Measurements from ENCODE around the gene CCT5.

The CCT5 gene

GRCh38 chr5:10249948-10250805 is at the start of gene CCT5:
Gene CCT5, plus strand, starts transcription at chr5:10250280. Its CDS starts 61 bp downstream, at chr5:10250341.
- DNase-seq (ENCODE audit: low read depth in 2 of 2), result peak; percentile 97 to 98

- no peak for DNase-seq (ENCODE audit: low read depth in 2 of 2)
These were observed 48.7 kb upstream of the CCT5 start for GRCh38 chr5:10201223-10201868.

GRCh38 chr5:10202089-10202910 is 47.8 kb upstream of the CCT5 start:
- no peak for DNase-seq (ENCODE audit: low read depth in 2 of 2)

GRCh38 chr5:10209004-10209403 is 41.1 kb upstream of the CCT5 start:
- no peak for DNase-seq (ENCODE audit: low read depth in 2 of 2)

GRCh38 chr5:10213316-10213715 is 36.8 kb upstream of the CCT5 start:
- DNase-seq (ENCODE audit: low read depth in 2 of 2), result no peak

GRCh38 chr5:10214041-10214440 is 36.0 kb upstream of the CCT5 start:
- peak in 1 of 2 experiments; percentile 10 for DNase-seq (ENCODE audit: low read depth in 2 of 2)

GRCh38 chr5:10215366-10215765 is 34.7 kb upstream of the CCT5 start:
- no peak for DNase-seq (ENCODE audit: low read depth in 2 of 2)

GRCh38 chr5:10216107-10216506 is 34.0 kb upstream of the CCT5 start:
- DNase-seq (ENCODE audit: low read depth in 2 of 2), result no peak

- no peak for DNase-seq (ENCODE audit: low read depth in 2 of 2)
These were observed 31.4 kb upstream of the CCT5 start for GRCh38 chr5:10218658-10219057.

GRCh38 chr5:10219068-10219467 is 31.0 kb upstream of the CCT5 start:
- no peak for DNase-seq (ENCODE audit: low read depth in 2 of 2)

- no peak for DNase-seq (ENCODE audit: low read depth in 2 of 2)
These were observed 29.8 kb upstream of the CCT5 start for GRCh38 chr5:10220248-10220647.

GRCh38 chr5:10222326-10222725 is 27.8 kb upstream of the CCT5 start:
- no peak for DNase-seq (ENCODE audit: low read depth in 2 of 2)

- peak in 1 of 2 experiments; percentile 18 for DNase-seq (ENCODE audit: low read depth in 2 of 2)
These were observed 22.7 kb upstream of the CCT5 start for GRCh38 chr5:10227379-10227778.

GRCh38 chr5:10228288-10228687 is 21.8 kb upstream of the CCT5 start:
- no peak for DNase-seq (ENCODE audit: low read depth in 2 of 2)

- peak in 1 of 2 experiments; percentile 41 for DNase-seq (ENCODE audit: low read depth in 2 of 2)
These were observed 20.6 kb upstream of the CCT5 start for GRCh38 chr5:10229306-10230048.

- no peak for DNase-seq (ENCODE audit: low read depth in 2 of 2)
These were observed 17.7 kb upstream of the CCT5 start for GRCh38 chr5:10232386-10232785.

GRCh38 chr5:10233011-10233410 is 17.1 kb upstream of the CCT5 start:
- DNase-seq (ENCODE audit: low read depth in 2 of 2), result no peak

- peak; percentile 87 to 90 for DNase-seq (ENCODE audit: low read depth in 2 of 2)
These were observed 16.6 kb upstream of the CCT5 start for GRCh38 chr5:10233505-10233904.

GRCh38 chr5:10235350-10235749 is 14.7 kb upstream of the CCT5 start:
- DNase-seq (ENCODE audit: low read depth in 2 of 2), result no peak

GRCh38 chr5:10243660-10244240 is 6.3 kb upstream of the CCT5 start:
- no peak for DNase-seq (ENCODE audit: low read depth in 2 of 2)

- DNase-seq (ENCODE audit: low read depth in 2 of 2), result no peak
These were observed 5.6 kb upstream of the CCT5 start for GRCh38 chr5:10244342-10244944.
